Mesenteric fat pad (tissue), 1 donor: Measurements from ENCODE around the gene SDR39U1. TPM values are rescaled to one million over a fixed set of nuclear protein-coding genes. Genes with fewer than 3 reads are reported as not detected.

Experiments used
- DNase-seq: peaks from one replicate; pipeline ENCODE4 v3.0.0-alpha.2; 2020; ENCODE audit warnings: low spot score
- total RNA-seq: library from RNA; stranded (reverse); fragmentation: NEBNext Ultra II Directional; extraction: Animal tissue kit (Norgen Biotek cat#: 25700); gene quantifications from one replicate; pipeline ENCODE4 v1.2.1, GENCODE V29; 2021
- donor health status: DM: yes; HTN: yes; CAD: no.

The SDR39U1 gene
- total RNA-seq, 1 donor from 2014 or later = 50.1 TPM

DNA sequence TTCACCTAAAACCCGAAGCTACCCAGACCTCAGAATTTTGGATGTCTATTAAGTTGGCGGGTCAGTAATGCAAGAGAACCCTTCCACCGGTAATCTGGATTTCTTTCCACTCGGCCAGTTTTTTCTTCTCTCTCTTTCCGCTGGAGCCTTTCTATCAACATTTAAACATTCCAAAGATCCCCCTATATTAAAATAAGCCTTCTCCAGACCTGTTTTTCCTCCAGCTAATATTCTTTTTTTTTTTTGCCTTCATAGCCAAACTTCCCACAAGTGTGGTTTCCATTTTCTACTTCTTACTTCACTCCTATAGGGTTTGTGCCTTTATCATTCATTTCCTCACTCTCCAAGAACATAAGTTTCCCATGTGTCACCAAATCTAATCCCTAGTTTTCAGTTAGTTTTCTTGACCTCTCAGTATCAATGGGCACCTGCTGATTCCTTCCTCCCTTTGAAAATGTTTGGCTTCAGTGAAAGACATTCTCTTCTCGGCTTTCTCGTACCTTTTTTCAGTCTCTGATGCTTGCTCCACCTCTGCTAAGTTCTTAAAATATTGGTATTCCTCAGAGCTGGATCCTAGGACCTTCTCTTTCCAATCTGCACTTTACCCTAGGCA, 583 bp upstream of the SDR39U1 start:
- no peak for DNase-seq

DNA sequence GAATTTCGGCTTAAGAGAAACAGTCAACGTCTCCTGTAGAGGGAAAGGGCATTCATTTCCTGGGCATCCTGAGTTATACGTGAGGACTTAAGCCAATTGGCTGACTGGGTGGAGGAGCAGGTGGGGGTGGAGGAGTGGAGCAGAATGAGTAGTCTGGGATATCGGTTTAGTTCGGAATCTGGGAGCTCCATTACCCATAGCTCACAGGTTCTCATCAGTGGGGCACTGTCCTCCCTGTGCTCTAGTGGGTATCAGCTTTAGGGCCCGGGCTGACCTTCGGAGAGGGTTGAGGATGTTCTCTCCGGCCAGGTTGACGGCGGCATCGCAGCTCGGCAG, 704 bp downstream of the SDR39U1 start:
- no peak for DNase-seq

DNA sequence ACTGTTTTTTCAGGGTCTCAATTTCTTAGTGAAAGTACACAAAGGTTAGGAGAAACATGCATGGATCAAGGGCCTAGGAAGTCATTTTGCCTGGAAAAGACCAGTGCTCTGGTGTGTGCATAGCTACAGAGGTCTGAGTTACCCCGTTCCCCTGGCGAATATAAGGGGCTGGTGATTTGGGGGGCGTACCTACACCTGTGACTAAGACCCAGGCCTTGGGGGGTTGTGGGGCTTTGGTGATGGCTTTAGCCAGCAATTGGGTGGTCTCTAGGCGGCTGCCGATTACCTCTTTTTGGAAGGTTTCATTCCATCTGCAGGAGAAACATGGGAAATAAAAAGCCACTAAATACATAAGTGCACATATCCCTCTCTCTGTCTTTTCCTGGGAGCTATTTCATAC, 1.1 kb downstream of the SDR39U1 start:
- DNase-seq = no peak

- DNase-seq = no peak
These were observed 1.8 kb downstream of the SDR39U1 start for GRCh38 chr14:24440606-24441399.

- DNase-seq = no peak
These were observed 2.6 kb downstream of the SDR39U1 start for GRCh38 chr14:24439830-24440605.

- DNase-seq = no peak
These were observed 3.3 kb downstream of the SDR39U1 start for GRCh38 chr14:24439257-24439656.

GRCh38 chr14:24438223-24439097, 4.1 kb downstream of the SDR39U1 start:
- DNase-seq = no peak

- no peak for DNase-seq
These were observed 4.9 kb downstream of the SDR39U1 start for GRCh38 chr14:24437736-24438067.

DNA sequence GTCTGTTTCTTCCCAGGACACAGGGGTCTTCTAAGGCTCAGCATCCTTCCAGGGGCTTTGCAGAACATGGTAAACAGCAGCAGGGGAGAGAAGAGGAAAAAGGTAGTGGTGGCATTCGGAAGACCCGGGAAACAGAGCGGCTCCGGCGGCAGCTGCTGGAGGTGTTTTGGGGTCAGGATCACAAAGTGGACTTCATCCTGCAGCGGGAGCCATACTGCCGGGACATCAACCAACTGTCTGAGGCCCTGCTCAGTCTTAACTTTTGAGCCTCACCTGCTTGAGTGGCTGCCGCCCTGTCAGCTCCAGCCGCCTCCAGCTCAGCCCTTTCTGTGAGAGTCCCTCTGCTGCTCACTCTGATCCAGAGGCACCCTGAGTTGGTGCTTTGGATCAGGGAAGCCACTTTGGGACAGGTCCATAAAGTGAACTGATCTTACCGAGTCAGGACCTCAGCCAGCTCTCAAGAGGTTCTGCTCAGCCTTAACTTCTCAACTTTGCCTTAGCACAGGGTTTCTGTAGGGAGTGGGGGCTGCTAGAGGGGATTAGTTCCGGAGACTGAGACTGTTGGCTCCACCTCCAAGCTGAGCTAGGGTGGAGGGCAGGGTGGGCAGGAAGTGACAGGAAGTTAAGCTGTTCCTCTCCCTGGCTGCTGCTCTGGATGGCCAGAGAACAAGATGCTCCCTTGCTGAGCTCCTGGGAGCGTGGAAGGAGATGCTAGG, 5.4 kb downstream of the SDR39U1 start:
- DNase-seq = no peak

DNA sequence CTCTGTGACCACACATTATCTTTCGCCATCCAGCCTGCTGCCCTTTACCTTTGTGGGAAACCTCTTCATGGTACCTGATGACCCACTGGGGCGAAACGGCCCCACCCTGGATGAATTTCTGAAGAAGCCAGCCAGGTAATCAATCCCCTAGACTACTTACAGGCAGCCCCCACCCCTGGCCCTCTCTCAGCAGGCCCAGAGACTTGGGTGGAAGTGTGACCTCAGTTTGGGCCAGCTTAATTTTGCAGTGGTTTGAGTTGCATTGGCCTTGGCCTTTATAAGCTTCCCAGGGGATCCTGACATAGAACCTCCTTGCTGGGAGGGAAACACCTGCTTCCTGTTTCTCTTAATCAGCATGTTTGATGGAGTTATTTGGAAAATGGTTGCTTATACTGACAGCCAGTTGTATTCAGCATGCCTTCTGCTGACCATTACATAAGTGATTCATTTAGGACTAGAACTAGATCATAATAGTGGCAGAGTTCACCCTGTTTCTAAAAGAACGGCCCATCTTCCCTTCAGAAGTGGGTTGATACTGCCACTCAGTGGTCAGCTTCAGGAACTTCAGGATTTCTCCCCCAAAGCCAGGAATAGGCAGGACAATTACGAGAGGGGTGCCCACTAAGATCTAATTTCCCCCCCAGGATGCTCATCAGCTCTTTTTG, 6.1 kb downstream of the SDR39U1 start:
- DNase-seq = no peak

- no peak for DNase-seq
These were observed 6.6 kb downstream of the SDR39U1 start for GRCh38 chr14:24435998-24436354.

- DNase-seq = no peak
These were observed 7.3 kb downstream of the SDR39U1 start for GRCh38 chr14:24435192-24435810.

- no peak for DNase-seq
These were observed 7.9 kb downstream of the SDR39U1 start for GRCh38 chr14:24434676-24435075.

GRCh38 chr14:24434036-24434435, 8.5 kb downstream of the SDR39U1 start:
- DNase-seq = no peak

- no peak for DNase-seq
These were observed 10.1 kb downstream of the SDR39U1 start for GRCh38 chr14:24432259-24433131.

DNA sequence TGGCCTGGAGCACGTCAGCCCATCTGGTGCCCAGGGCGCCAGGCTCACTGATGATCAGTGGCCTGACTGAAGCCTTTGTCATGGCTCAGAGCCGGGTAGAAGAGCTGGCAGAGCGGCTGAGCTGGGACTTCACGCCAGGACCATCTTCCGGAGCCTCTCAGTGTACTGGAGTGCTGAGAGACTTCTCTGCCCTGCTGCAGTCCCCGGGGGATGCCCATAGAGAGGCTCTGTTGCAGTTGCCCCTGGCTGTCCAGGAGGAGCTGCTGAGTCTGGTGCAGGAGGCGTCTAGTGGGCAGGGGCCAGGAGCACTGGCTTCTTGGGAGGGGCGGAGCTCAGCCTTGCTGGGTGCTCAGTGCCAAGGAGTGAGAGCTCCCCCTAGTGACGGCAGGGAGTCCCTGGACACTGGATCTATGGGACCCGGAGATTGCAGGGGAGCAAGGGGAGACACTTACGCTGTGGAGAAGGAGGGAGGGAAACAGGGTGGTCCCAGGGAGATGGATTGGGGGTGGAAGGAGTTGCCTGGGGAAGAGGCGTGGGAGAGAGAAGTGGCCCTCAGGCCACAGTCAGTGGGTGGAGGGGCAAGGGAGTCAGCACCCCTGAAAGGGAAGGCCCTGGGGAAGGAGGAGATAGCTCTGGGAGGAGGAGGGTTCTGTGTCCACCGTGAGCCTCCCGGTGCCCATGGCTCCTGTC, 10.9 kb downstream of the SDR39U1 start:
- no peak for DNase-seq

GRCh38 chr14:24430682-24431568, 11.7 kb downstream of the SDR39U1 start:
- DNase-seq = no peak
